SK-N-SH (cell line): ENCODE data around the gene SMOC1. TPM values are rescaled to one million over a fixed set of nuclear protein-coding genes. Genes with fewer than 3 reads are reported as not detected.

Experiments
- CTCF ChIA-PET: fragments of 300-600, 350-600 bp; formaldehyde crosslinking; extraction: SDS; loops from one replicate; lab custom pipeline; 2021; lab: Yijun Ruan, JAX
- POLR2A ChIA-PET: fragments of 350-600 bp; sonication (Branson Sonifier 250); formaldehyde crosslinking; extraction: SDS; loops from one replicate; lab custom pipeline; 2020; ENCODE audit warnings: antibody characterized with exemption, inconsistent platforms; lab: Yijun Ruan, JAX
- DNase-seq: peaks from one replicate; pipeline ENCODE4 v3.0.0; 2012
- H2AFZ ChIP-seq: fragments of 200-600 bp; sonication (generic); 2 replicates; pipeline ENCODE4 v1.8.1; 2016; ENCODE audit warnings: antibody characterized with exemption, mild to moderate bottlenecking, low read depth
- H3F3A ChIP-seq: fragments of 200-600 bp; sonication (generic); replicated peaks from 2 replicates; pipeline ENCODE3; 2016; ENCODE audit warnings: antibody characterized with exemption, mild to moderate bottlenecking; ENCODE audit not compliant: insufficient read depth
- H3K27ac ChIP-seq, 2 experiments: fragments of 200-500 bp in 1 of 2; fragments of 200-600 bp in 1 of 2; sonication (Bioruptor generic) in 1 of 2; sonication (generic), shearing (Covaris generic) in 1 of 2; 2 replicates each; pipeline versions ENCODE4 v1.5.1 to v1.6.1; 2014 to 2016; ENCODE audit warnings: low read depth in 2 of 2, inconsistent platforms in 1 of 2, low read length in 1 of 2, mild to moderate bottlenecking in 1 of 2, mixed read lengths in 1 of 2
- H3K27me3 ChIP-seq: fragments of 200-600 bp; sonication (generic), shearing (Covaris generic); 2 replicates; pipeline ENCODE4 v1.6.1; 2016; ENCODE audit warnings: mixed run types; ENCODE audit not compliant: insufficient read depth
- H3K36me3 ChIP-seq, 2 experiments: fragments of 200-500 bp in 1 of 2; fragments of 200-600 bp in 1 of 2; sonication (Bioruptor generic) in 1 of 2; sonication (generic) in 1 of 2; replicated peaks in 1 of 2; 2 replicates each; pipeline versions ENCODE3 to v1.5.1; 2014 to 2016; ENCODE audit warnings: low read length in 1 of 2, mild to moderate bottlenecking in 1 of 2; ENCODE audit not compliant: insufficient read depth in 2 of 2, control insufficient read depth in 1 of 2
- H3K4me1 ChIP-seq, 2 experiments: fragments of 200-500 bp in 1 of 2; fragments of 200-600 bp in 1 of 2; sonication (Bioruptor generic) in 1 of 2; sonication (generic), shearing (Covaris generic) in 1 of 2; 2 replicates each; pipeline versions ENCODE4 v1.5.1 to v1.6.1; 2014 to 2016; ENCODE audit warnings: low read depth in 1 of 2, low read length in 1 of 2, mixed run types in 1 of 2; ENCODE audit not compliant: insufficient read depth in 2 of 2, control insufficient read depth in 1 of 2
- H3K4me2 ChIP-seq: fragments of 200-600 bp; sonication (generic), shearing (Covaris generic); 2 replicates; pipeline ENCODE4 v1.6.1; 2017; ENCODE audit warnings: mixed run types
- H3K4me3 ChIP-seq, 2 experiments: fragments of 200-500 bp in 1 of 2; fragments of 200-600 bp in 1 of 2; sonication (Bioruptor generic) in 1 of 2; sonication (generic), shearing (Covaris generic) in 1 of 2; 2 replicates each; pipeline versions ENCODE4 v1.5.1 to v1.8.1; 2014 to 2016; ENCODE audit warnings: low read depth in 2 of 2, inconsistent platforms in 1 of 2, low read length in 1 of 2, mild to moderate bottlenecking in 1 of 2, mixed read lengths in 1 of 2, moderate library complexity in 1 of 2
- H3K79me2 ChIP-seq: fragments of 200-600 bp; sonication (generic); 2 replicates; pipeline ENCODE4 v1.8.1; 2017; ENCODE audit warnings: mild to moderate bottlenecking; ENCODE audit not compliant: insufficient read depth
- H3K9ac ChIP-seq: fragments of 200-600 bp; sonication (generic); 2 replicates; pipeline ENCODE4 v1.6.1; 2017; ENCODE audit warnings: mixed run types
- H3K9me2 ChIP-seq: fragments of 200-600 bp; sonication (generic); 2 replicates; pipeline ENCODE4 v1.6.1; 2017; ENCODE audit warnings: mixed run types
- H3K9me3 ChIP-seq: fragments of 200-600 bp; sonication (generic); 2 replicates; pipeline ENCODE4 v1.6.1; 2017; ENCODE audit warnings: mixed run types, mild to moderate bottlenecking, moderate library complexity
- H4K20me1 ChIP-seq: fragments of 200-600 bp; sonication (generic); 2 replicates; pipeline ENCODE4 v1.6.1; 2017; ENCODE audit warnings: mild to moderate bottlenecking, mixed run types; ENCODE audit not compliant: insufficient read depth
- CHD2 ChIP-seq: fragments of 150-350 bp; IDR thresholded peaks from 2 replicates; pipeline ENCODE4 v1.6.1; 2018; ENCODE audit warnings: low read length; ENCODE audit not compliant: partially characterized antibody
- ELF1 ChIP-seq: IDR thresholded peaks from 2 replicates; pipeline ENCODE4 v1.4.0; 2012
- FOXM1 ChIP-seq: IDR thresholded peaks from 2 replicates; pipeline ENCODE4 v1.4.0; 2012; ENCODE audit warnings: low read depth, mild to moderate bottlenecking
- GABPA ChIP-seq: IDR thresholded peaks from 2 replicates; pipeline ENCODE4 v1.4.0; 2012; ENCODE audit warnings: low read depth, mild to moderate bottlenecking
- MEF2A ChIP-seq: IDR thresholded peaks from 2 replicates; pipeline ENCODE4 v1.4.0; 2012; ENCODE audit warnings: low read depth, borderline replicate concordance
- NFIC ChIP-seq: IDR thresholded peaks from 2 replicates; pipeline ENCODE4 v1.4.0; 2012; ENCODE audit warnings: borderline replicate concordance
- NRF1 ChIP-seq: IDR thresholded peaks from 2 replicates; pipeline ENCODE4 v1.6.1; 2012; ENCODE audit warnings: low read depth, mild to moderate bottlenecking, low read length
- PBX3 ChIP-seq: IDR thresholded peaks from 2 replicates; pipeline ENCODE4; 2012
- POLR2AphosphoS5 ChIP-seq: IDR thresholded peaks from 2 replicates; pipeline ENCODE4 v1.6.1; 2012; ENCODE audit warnings: low read depth, low read length
- RAD21 ChIP-seq: IDR thresholded peaks from 2 replicates; pipeline ENCODE4 v1.6.1; 2012; ENCODE audit warnings: mild to moderate bottlenecking, low read length
- RCOR1 ChIP-seq: fragments of 150-350 bp; IDR thresholded peaks from 2 replicates; pipeline ENCODE4 v1.6.1; 2017; ENCODE audit warnings: antibody characterized with exemption, low read length
- RFX5 ChIP-seq: IDR thresholded peaks from 2 replicates; pipeline ENCODE4 v1.6.1; 2012; ENCODE audit warnings: mild to moderate bottlenecking, improper control_type of control experiment, low read length
- SIN3A ChIP-seq: IDR thresholded peaks from 2 replicates; pipeline ENCODE4 v1.6.1; 2012; ENCODE audit warnings: low read depth, mild to moderate bottlenecking, low read length, moderate library complexity, borderline replicate concordance
- TAF1 ChIP-seq: IDR thresholded peaks from 2 replicates; pipeline ENCODE4 v1.6.1; 2012; ENCODE audit warnings: low read depth, mild to moderate bottlenecking, low read length, moderate library complexity, borderline replicate concordance
- TCF12 ChIP-seq: IDR thresholded peaks from 2 replicates; pipeline ENCODE4 v1.4.0; 2012
- USF2 ChIP-seq: fragments of 150-350 bp; IDR thresholded peaks from 2 replicates; pipeline ENCODE4 v1.6.1; 2017; ENCODE audit warnings: antibody characterized with exemption, low read length, low read depth, borderline replicate concordance
- YY1 ChIP-seq: IDR thresholded peaks from 2 replicates; pipeline ENCODE4 v1.4.0; 2012; ENCODE audit warnings: low read depth, mild to moderate bottlenecking
- WGBS: methylation state at CpG from one replicate; pipeline ENCODE4 v1.1.6; 2017; ENCODE audit warnings: low lambda C conversion rate; 5-methylcytosine and 5-hydroxymethylcytosine counted together
- polyA plus RNA-seq, 3 experiments: library from polyadenylated mRNA; depleted of rRNA; stranded (reverse); fragments of >200 nt; gene quantifications; 2 replicates each; pipeline ENCODE4 v1.2.3, GENCODE V29; 2012
- TF ChIP-seq, protein P1 (sequence below): fragments of 150-350 bp; IDR thresholded peaks from 2 replicates; pipeline ENCODE4 v1.6.1; 2016; ENCODE audit warnings: mild to moderate bottlenecking, low read depth, low read length

The SMOC1 gene
- polyA plus RNA-seq, 1 of the 3 experiments (the other 2 are of a cell fraction) = not detected

- TF ChIP-seq SIN3A (no peak), USF2 (no peak), FOXM1 (no peak), ELF1 (no peak), RCOR1 (no peak), TAF1 (no peak)
These were observed 17.8 kb downstream of the SMOC1 start (continued) for GRCh38 chr14:69896972-69897371.

DNA sequence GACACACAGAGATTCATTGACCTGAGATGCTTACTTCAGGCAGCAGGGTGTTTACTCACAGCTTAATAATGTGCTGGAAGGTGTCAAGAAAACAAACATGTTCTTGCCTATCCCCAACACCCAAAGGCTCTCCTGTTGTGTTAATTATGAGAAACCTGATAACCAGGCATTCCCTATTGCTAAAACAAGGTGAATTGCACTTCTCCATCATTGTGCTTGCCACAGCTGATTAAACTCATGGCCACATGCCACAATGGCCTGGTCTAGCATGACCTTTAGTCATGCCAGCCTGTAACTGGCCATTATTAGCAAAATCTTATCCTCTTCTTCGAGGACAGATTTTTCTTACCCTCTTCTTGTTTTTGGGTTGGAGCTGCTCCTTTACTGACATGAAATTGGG is 21.4 kb downstream of the SMOC1 start:
- ChIA-PET CTCF (interaction anchor here (2.7 to 3.5 kb wide), 2 partner anchors 19 to 24 kb away, joined by 10 to 11 read pairs; no protein-coding TSS in a partner anchor), POLR2A (no interaction called here)
- Histone ChIP-seq H3K9ac (no peak overlapping the region), H3K27ac (no peak overlapping the region), H2AFZ (no peak overlapping the region), H3K9me3 (no peaks in the 10 kb centered on the region), H3F3A (no peaks in the 10 kb centered on the region), H3K4me3 (no peak overlapping the region), H3K79me2 (no peaks in the 10 kb centered on the region), H3K27me3 (no peaks in the 10 kb centered on the region), H3K9me2 (no peaks in the 10 kb centered on the region), H4K20me1 (no peaks in the 10 kb centered on the region), H3K4me2 (no peak overlapping the region), H3K4me1 (no peaks in the 10 kb centered on the region), H3K36me3 (no peaks in the 10 kb centered on the region)
- no peak for DNase-seq
- TF ChIP-seq GABPA = no peak
- no peak for TF ChIP-seq POLR2AphosphoS5
- TF ChIP-seq USF2 = no peak
- no peak for TF ChIP-seq RFX5
- TF ChIP-seq, protein P1, sequence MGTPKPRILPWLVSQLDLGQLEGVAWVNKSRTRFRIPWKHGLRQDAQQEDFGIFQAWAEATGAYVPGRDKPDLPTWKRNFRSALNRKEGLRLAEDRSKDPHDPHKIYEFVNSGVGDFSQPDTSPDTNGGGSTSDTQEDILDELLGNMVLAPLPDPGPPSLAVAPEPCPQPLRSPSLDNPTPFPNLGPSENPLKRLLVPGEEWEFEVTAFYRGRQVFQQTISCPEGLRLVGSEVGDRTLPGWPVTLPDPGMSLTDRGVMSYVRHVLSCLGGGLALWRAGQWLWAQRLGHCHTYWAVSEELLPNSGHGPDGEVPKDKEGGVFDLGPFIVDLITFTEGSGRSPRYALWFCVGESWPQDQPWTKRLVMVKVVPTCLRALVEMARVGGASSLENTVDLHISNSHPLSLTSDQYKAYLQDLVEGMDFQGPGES = no peak
- TF ChIP-seq YY1 = no peak
- TF ChIP-seq TCF12 = no peak
- TF ChIP-seq MEF2A = no peak
- no peak for TF ChIP-seq PBX3
- TF ChIP-seq NFIC = no peak
- TF ChIP-seq ELF1 = no peak
- no peak for TF ChIP-seq RAD21
- no peak for TF ChIP-seq CHD2
- no peak for TF ChIP-seq FOXM1
- TF ChIP-seq NRF1 = no peak
- WGBS = 6% methylated on average over 1 of the region's 1 CpG
